ENCODE measurements around the gene FBXO9. TPM values are rescaled to one million over a fixed set of nuclear protein-coding genes. Genes with fewer than 3 reads are reported as not detected.

FBXO9 gene
- total RNA-seq, 2 donors from 2014 or later = 49.6 to 65.3 TPM

DNA sequence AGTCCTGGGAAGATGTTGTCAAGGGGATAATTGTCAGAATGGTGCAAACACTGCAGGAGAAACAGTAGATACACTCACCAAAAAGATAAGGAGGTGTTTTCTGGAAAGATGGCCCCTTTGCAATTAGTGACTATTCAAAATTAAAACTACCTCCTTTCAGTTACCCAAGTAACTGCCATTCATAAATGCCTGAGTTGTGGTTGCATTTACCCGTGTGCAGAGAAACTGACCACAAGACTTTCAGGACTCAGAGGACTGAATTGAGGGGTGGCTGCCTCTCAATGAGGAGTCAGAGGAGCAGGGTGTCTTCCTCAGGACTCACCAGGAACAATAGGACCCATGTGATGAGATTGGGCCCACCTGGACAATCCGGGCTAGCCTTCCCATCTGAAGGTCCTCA lies 44.4 kb downstream of the FBXO9 start:
- no peaks in the 10 kb centered on the region for H3K36me3 Mint-ChIP-seq (ENCODE audit: low read depth)
- peak; percentile 18 for DNase-seq
- Histone ChIP-seq H3K9me3 (ENCODE audit: control insufficient read depth, low read length) (no peaks in the 10 kb centered on the region), H3K36me3 (ENCODE audit: control insufficient read depth, insufficient read depth, low read length) (no peaks in the 10 kb centered on the region), H3K27ac (ENCODE audit: low read depth, low read length) (no peak overlapping the region), H3K9ac (ENCODE audit: extremely low read depth, low read length, poor library complexity, severe bottlenecking) (no peak overlapping the region), H3K27me3 (ENCODE audit: control insufficient read depth, insufficient read depth, low read length, poor library complexity, severe bottlenecking) (no peaks in the 10 kb centered on the region), H3K4me3 (ENCODE audit: low read length) (no peak overlapping the region), H3K4me1 (ENCODE audit: control insufficient read depth, insufficient read depth, low read length) (no peaks in the 10 kb centered on the region)
- H3K9me3 Mint-ChIP-seq = no peaks in the 10 kb centered on the region
- peaks cover 6% of the 10 kb centered on the region for H3K4me1 Mint-ChIP-seq
- no peaks in the 10 kb centered on the region for H3K27me3 Mint-ChIP-seq (ENCODE audit: insufficient read depth)
- 94 to 100% methylated on average over 1 to 2 of the region's 2 CpGs for WGBS, 2 experiments (ENCODE audit: insufficient coverage in 1 of 2, insufficient read length in 1 of 2)
- H3K27ac Mint-ChIP-seq = no peak overlapping the region
- no peak overlapping the region for H3K4me3 Mint-ChIP-seq
- TF ChIP-seq, protein P1, sequence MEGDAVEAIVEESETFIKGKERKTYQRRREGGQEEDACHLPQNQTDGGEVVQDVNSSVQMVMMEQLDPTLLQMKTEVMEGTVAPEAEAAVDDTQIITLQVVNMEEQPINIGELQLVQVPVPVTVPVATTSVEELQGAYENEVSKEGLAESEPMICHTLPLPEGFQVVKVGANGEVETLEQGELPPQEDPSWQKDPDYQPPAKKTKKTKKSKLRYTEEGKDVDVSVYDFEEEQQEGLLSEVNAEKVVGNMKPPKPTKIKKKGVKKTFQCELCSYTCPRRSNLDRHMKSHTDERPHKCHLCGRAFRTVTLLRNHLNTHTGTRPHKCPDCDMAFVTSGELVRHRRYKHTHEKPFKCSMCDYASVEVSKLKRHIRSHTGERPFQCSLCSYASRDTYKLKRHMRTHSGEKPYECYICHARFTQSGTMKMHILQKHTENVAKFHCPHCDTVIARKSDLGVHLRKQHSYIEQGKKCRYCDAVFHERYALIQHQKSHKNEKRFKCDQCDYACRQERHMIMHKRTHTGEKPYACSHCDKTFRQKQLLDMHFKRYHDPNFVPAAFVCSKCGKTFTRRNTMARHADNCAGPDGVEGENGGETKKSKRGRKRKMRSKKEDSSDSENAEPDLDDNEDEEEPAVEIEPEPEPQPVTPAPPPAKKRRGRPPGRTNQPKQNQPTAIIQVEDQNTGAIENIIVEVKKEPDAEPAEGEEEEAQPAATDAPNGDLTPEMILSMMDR (conservative IDR thresholded peaks at IDR 0.05) = no peak

DNA sequence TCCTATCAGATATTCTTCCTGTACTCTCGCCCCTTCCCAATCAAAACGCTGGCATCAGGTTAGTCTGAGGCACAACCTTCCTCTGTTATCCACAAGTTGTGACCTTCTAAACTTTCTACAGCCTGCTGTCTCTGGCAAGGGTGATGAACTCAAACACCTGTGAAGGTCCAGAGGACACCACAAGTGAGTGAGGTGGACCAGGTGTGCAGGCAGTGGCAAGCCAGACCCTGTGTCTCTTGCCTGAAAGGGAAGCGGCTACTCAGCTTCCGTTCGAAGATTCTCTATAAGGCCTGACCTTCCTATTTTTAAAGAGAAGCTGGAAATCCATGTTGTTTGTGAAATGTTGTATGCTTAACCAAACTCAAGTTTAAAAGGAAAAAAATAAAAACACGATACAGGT lies 46.7 kb downstream of the FBXO9 start:
- TF ChIP-seq, protein P1 (conservative IDR thresholded peaks at IDR 0.05) = no peak

DNA sequence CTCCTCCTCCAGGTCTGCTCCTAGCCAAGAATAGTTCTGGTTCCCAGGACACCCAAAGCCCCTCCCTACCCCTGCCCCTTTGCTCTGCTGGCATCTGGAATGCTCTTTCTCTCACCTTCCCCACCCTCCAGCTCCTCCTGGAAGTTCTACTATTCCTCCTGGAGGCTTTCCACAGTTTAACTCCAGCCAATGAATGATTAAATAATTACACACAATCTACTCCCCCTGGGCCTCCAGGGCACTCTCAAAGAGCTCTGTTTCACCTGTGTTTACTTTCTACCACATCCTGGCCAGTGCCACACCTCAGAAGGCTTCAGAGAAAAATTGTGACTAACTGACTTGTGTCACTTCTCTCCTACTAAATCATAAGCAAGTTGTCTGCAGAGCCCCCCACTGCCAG lies 47.2 kb downstream of the FBXO9 start:
- Histone ChIP-seq H3K9ac (ENCODE audit: extremely low read depth, low read length, poor library complexity, severe bottlenecking) (no peak overlapping the region), H3K36me3 (ENCODE audit: control insufficient read depth, insufficient read depth, low read length) (no peaks in the 10 kb centered on the region), H3K9me3 (ENCODE audit: control insufficient read depth, low read length) (no peaks in the 10 kb centered on the region), H3K4me3 (ENCODE audit: low read length) (no peak overlapping the region), H3K27me3 (ENCODE audit: control insufficient read depth, insufficient read depth, low read length, poor library complexity, severe bottlenecking) (no peaks in the 10 kb centered on the region), H3K4me1 (ENCODE audit: control insufficient read depth, insufficient read depth, low read length) (no peaks in the 10 kb centered on the region), H3K27ac (ENCODE audit: low read depth, low read length) (no peak overlapping the region)
- H3K27ac Mint-ChIP-seq = no peak overlapping the region
- TF ChIP-seq, protein P1 (conservative IDR thresholded peaks at IDR 0.05) = no peak
- no peaks in the 10 kb centered on the region for H3K27me3 Mint-ChIP-seq (ENCODE audit: insufficient read depth)
- H3K4me1 Mint-ChIP-seq = peaks cover 4% of the 10 kb centered on the region
- DNase-seq = no peak
- H3K9me3 Mint-ChIP-seq = no peaks in the 10 kb centered on the region
- H3K36me3 Mint-ChIP-seq (ENCODE audit: low read depth) = no peaks in the 10 kb centered on the region
- H3K4me3 Mint-ChIP-seq = no peak overlapping the region

More for the DNA sequence above, 46.7 kb downstream of the FBXO9 start:
- no peak overlapping the region for H3K4me3 Mint-ChIP-seq
- no peaks in the 10 kb centered on the region for H3K9me3 ChIP-seq (ENCODE audit: control insufficient read depth, low read length)
- H3K9me3 Mint-ChIP-seq = no peaks in the 10 kb centered on the region
- H3K27ac Mint-ChIP-seq = no peak overlapping the region
- H3K9ac ChIP-seq (ENCODE audit: extremely low read depth, low read length, poor library complexity, severe bottlenecking) = no peak overlapping the region
- H3K4me3 ChIP-seq (ENCODE audit: low read length) = no peak overlapping the region
- no peaks in the 10 kb centered on the region for H3K27me3 Mint-ChIP-seq (ENCODE audit: insufficient read depth)
- H3K36me3 ChIP-seq (ENCODE audit: control insufficient read depth, insufficient read depth, low read length) = no peaks in the 10 kb centered on the region
- WGBS, 2 experiments (ENCODE audit: insufficient coverage in 1 of 2, insufficient read length in 1 of 2) = 91 to 97% methylated on average over 4 to 6 of the region's 6 CpGs
- H3K36me3 Mint-ChIP-seq (ENCODE audit: low read depth) = no peaks in the 10 kb centered on the region
- H3K27me3 ChIP-seq (ENCODE audit: control insufficient read depth, insufficient read depth, low read length, poor library complexity, severe bottlenecking) = no peaks in the 10 kb centered on the region
- H3K27ac ChIP-seq (ENCODE audit: low read depth, low read length) = no peak overlapping the region
- no peak for DNase-seq
- H3K4me1 ChIP-seq (ENCODE audit: control insufficient read depth, insufficient read depth, low read length) = no peaks in the 10 kb centered on the region
- H3K4me1 Mint-ChIP-seq = peaks cover 4% of the 10 kb centered on the region
